Astrocyte of the spinal cord (primary cell): ENCODE results near the gene DIP2B.
A peak's percentile ranks its signal among the peaks of the same experiment; 100 is the strongest.
"Not testable (repeated sequence)": the region's sequence is repeated elsewhere in the genome, so short reads cannot be mapped to it uniquely, and the experiment has no call there.

ENCODE experiments used
- DNase-seq: peaks from one replicate; pipeline ENCODE4 v3.0.0; 2011; ENCODE audit warnings: low read depth, low spot score
- H3K4me3 ChIP-seq: 2 replicates; pipeline ENCODE4 v1.5.1; 2011; ENCODE audit warnings: low read depth, mild to moderate bottlenecking, low read length, moderate library complexity
- CTCF ChIP-seq: IDR thresholded peaks from 2 replicates; pipeline ENCODE4 v1.5.1; 2012; ENCODE audit warnings: low read depth, mild to moderate bottlenecking, low read length, inconsistent platforms
- in situ Hi-C: cut with HindIII; loops from 2 replicates; pipeline ENCODE4 v1.10.0; 2017; ENCODE audit warnings: low sequenced_read_pairs

Gene DIP2B

GRCh38 chr12:50672158-50672557 lies 167.4 kb downstream of the DIP2B start:
- no peak for TF ChIP-seq CTCF
- in situ Hi-C loops: no loop called here
- no peak for DNase-seq
- H3K4me3 ChIP-seq: no peak overlapping the region

GRCh38 chr12:50676756-50677155 lies 172.0 kb downstream of the DIP2B start:
- in situ Hi-C loops: no loop called here
- no peak for TF ChIP-seq CTCF
- DNase-seq: no peak
- H3K4me3 ChIP-seq: no peak overlapping the region

- H3K4me3 ChIP-seq: no peak overlapping the region
- in situ Hi-C loops: no loop called here
- no peak for TF ChIP-seq CTCF
- peak; percentile 16 for DNase-seq
Measured at GRCh38 chr12:50677858-50678257, 173.1 kb downstream of the DIP2B start.

GRCh38 chr12:50678650-50679365 lies 174.0 kb downstream of the DIP2B start:
- TF ChIP-seq CTCF: no peak
- DNase-seq: no peak
- in situ Hi-C loops: no loop called here
- H3K4me3 ChIP-seq: no peak overlapping the region

- no peak for TF ChIP-seq CTCF
- no peak overlapping the region for H3K4me3 ChIP-seq
- DNase-seq: no peak
- in situ Hi-C loops: no loop called here
Measured at GRCh38 chr12:50679612-50680011, 174.8 kb downstream of the DIP2B start.

GRCh38 chr12:50681064-50681463 lies 176.3 kb downstream of the DIP2B start:
- DNase-seq, in situ Hi-C loops, H3K4me3 ChIP-seq: not testable (repeated sequence)

GRCh38 chr12:50685641-50686040 lies 180.9 kb downstream of the DIP2B start:
- TF ChIP-seq CTCF: no peak
- H3K4me3 ChIP-seq: no peak overlapping the region
- no peak for DNase-seq
- in situ Hi-C loops: no loop called here
